Upper lobe of left lung (tissue), 6 donors: Measurements from ENCODE around the gene IFNGR2. TPM values are rescaled to one million over a fixed set of nuclear protein-coding genes. Genes with fewer than 3 reads are reported as not detected.
"Not testable (repeated sequence)": the region's sequence is repeated elsewhere in the genome, so short reads cannot be mapped to it uniquely, and the experiment has no call there.

ENCODE experiments used
- ATAC-seq, 2 donors: fragments of 200-7000 bp; cut with Tn5 transposase; one replicate each; pipeline ENCODE4 v1.9.1; 2022; ENCODE audit warnings: mild to moderate bottlenecking in 2 of 2, moderate library complexity in 2 of 2; ENCODE audit not compliant: low FRiP score in 2 of 2
- DNase-seq, 2 donors: peaks; one replicate each; pipeline ENCODE4 v3.0.0-alpha.2; 2019 to 2020
- H3K27ac ChIP-seq, 4 donors: fragments of 200-600 bp; sonication (generic); one replicate each; pipeline ENCODE4 v1.5.1; 2016 to 2019
- H3K27me3 ChIP-seq, 4 donors: fragments of 200-600 bp; sonication (generic); one replicate each; pipeline ENCODE4 v1.5.1; 2017 to 2019
- H3K36me3 ChIP-seq, 4 donors: fragments of 200-600 bp; sonication (generic); one replicate each; pipeline ENCODE4 v1.5.1; 2016 to 2019
- H3K4me1 ChIP-seq, 4 donors: fragments of 200-600 bp; sonication (generic); one replicate each; pipeline ENCODE4 v1.5.1; 2018 to 2019
- H3K4me3 ChIP-seq, 4 donors: fragments of 200-600 bp; sonication (generic); one replicate each; pipeline ENCODE4 v1.5.1; 2017 to 2019; ENCODE audit warnings: mild to moderate bottlenecking in 2 of 4, moderate library complexity in 1 of 4
- H3K9me3 ChIP-seq, 4 donors: fragments of 200-600 bp; sonication (generic); one replicate each; pipeline ENCODE4 v1.5.1; 2018 to 2019
- CTCF ChIP-seq, 6 experiments: fragments of 450-650 bp in 4 of 6; fragments of 200-600 bp in 2 of 6; sonication (generic) in 2 of 6; IDR thresholded peaks; one replicate each; pipeline ENCODE4 v1.5.1; 2016 to 2019; ENCODE audit warnings: antibody characterized with exemption in 6 of 6
- EP300 ChIP-seq, 4 donors: sonication (generic); formaldehyde crosslinking; IDR thresholded peaks; one replicate each; pipeline ENCODE4 v1.5.1; 2017; ENCODE audit warnings: antibody characterized with exemption in 4 of 4, control low read depth in 2 of 4
- POLR2A ChIP-seq, 4 donors: fragments of 450-650 bp; IDR thresholded peaks; one replicate each; pipeline ENCODE4 v1.5.1; 2016 to 2017; ENCODE audit warnings: antibody characterized with exemption in 4 of 4, mild to moderate bottlenecking in 2 of 4
- POLR2AphosphoS5 ChIP-seq, 2 donors: sonication (generic); formaldehyde crosslinking; IDR thresholded peaks; one replicate each; pipeline ENCODE4 v1.5.1; 2017; ENCODE audit warnings: antibody characterized with exemption in 2 of 2
- WGBS, 2 donors: methylation state at CpG; one replicate each; pipeline ENCODE4 v1.1.5; 2017 to 2018; 5-methylcytosine and 5-hydroxymethylcytosine counted together
- total RNA-seq, 6 donors: library from RNA; depleted of rRNA in 4 of 6; stranded (reverse); fragments of >200 nt in 4 of 6; gene quantifications; one replicate each; pipeline versions ENCODE4 v1.1.0 to v1.2.1, GENCODE V29; 2016 to 2021
- donor health status: DM: no; HTN: no; CAD: no; lungs with moderate emphysema.
- donor health status: DM: no; HTN: yes; CAD: no; lungs with severe emphysema.

The IFNGR2 gene
- total RNA-seq, 6 donors from 2014 or later, result 35.6 to 89.8 (median 62.0) TPM

GRCh38 chr21:33441489-33442477 lies 38.6 kb downstream of the IFNGR2 start:
- peak overlapping the region; percentile 63 to 75 (median 70) for H3K27ac ChIP-seq
- no peak overlapping the region for H3K4me3 ChIP-seq
- H3K4me1 ChIP-seq, result peaks cover 14 to 35% (median 20%) of the 10 kb centered on the region in 4 donors
- WGBS, 2 donors, result 52% methylated on average over 11 of the region's 11 CpGs
- TF ChIP-seq POLR2AphosphoS5 (IDR thresholded peaks at IDR 0.05), result peak; percentile 82 to 87
- TF ChIP-seq EP300 (IDR thresholded peaks at IDR 0.05), result peak in 2 of 4 donors; percentile 72 to 92
- TF ChIP-seq CTCF (IDR thresholded peaks at IDR 0.05), result no peak
- peak in 1 of 2 donors; percentile 70 for DNase-seq
- no peaks in the 10 kb centered on the region for H3K9me3 ChIP-seq
- peaks cover 9 to 38% (median 18%) of the 10 kb centered on the region in 4 donors for H3K36me3 ChIP-seq
- no peaks in the 10 kb centered on the region for H3K27me3 ChIP-seq
- ATAC-seq, result peak; percentile 75 to 82

- Histone ChIP-seq H3K4me1 (peaks cover 14 to 35% (median 20%) of the 10 kb centered on the region in 4 donors), H3K36me3 (peaks cover 0 to 31% (median 4%) of the 10 kb centered on the region in 4 donors), H3K27me3 (no peaks in the 10 kb centered on the region), H3K4me3 (no peak overlapping the region), H3K9me3 (no peaks in the 10 kb centered on the region), H3K27ac (peak overlapping the region; percentile 69 to 75 (median 72))
- DNase-seq, result peak in 1 of 2 donors; percentile 88
- peak in 2 of 4 donors; percentile 27 to 79 for TF ChIP-seq EP300 (IDR thresholded peaks at IDR 0.05)
- TF ChIP-seq POLR2AphosphoS5 (IDR thresholded peaks at IDR 0.05), result peak; percentile 45 to 53
- peak in 2 of 4 donors; percentile 15 to 37 for TF ChIP-seq POLR2A (IDR thresholded peaks at IDR 0.05)
- TF ChIP-seq CTCF (IDR thresholded peaks at IDR 0.05), result peak in 1 of 6 experiments; percentile 28
- WGBS, 2 donors, result 77 to 84% methylated on average over 5 of the region's 5 CpGs
- ATAC-seq, result peak; percentile 60 to 89
Measured at GRCh38 chr21:33443194-33443593, 40.0 kb downstream of the IFNGR2 start.

- DNase-seq (peak in 1 of 2 donors; percentile 80), ATAC-seq (peak; percentile 43 to 82)
- peaks cover 14 to 35% (median 20%) of the 10 kb centered on the region in 4 donors for H3K4me1 ChIP-seq
- H3K27me3 ChIP-seq, result no peaks in the 10 kb centered on the region
- TF ChIP-seq CTCF (IDR thresholded peaks at IDR 0.05) (no peak), POLR2AphosphoS5 (IDR thresholded peaks at IDR 0.05) (no peak), EP300 (IDR thresholded peaks at IDR 0.05) (no peak), POLR2A (IDR thresholded peaks at IDR 0.05) (no peak)
- peak overlapping the region; percentile 39 to 75 (median 68) for H3K27ac ChIP-seq
- H3K4me3 ChIP-seq, result no peak overlapping the region
- peaks cover 0 to 24% (median 0%) of the 10 kb centered on the region in 4 donors for H3K36me3 ChIP-seq
- 30 to 33% methylated on average over 2 of the region's 2 CpGs for whole genome bisulfite sequencing, 2 donors
- H3K9me3 ChIP-seq, result no peaks in the 10 kb centered on the region
Measured at GRCh38 chr21:33444499-33444898, 41.3 kb downstream of the IFNGR2 start.

GRCh38 chr21:33446620-33447019 lies 43.4 kb downstream of the IFNGR2 start:
- H3K9me3 ChIP-seq, DNase-seq, H3K27me3 ChIP-seq, H3K27ac ChIP-seq, H3K4me3 ChIP-seq, ATAC-seq: not testable (repeated sequence)
- Histone ChIP-seq H3K4me1 (peaks cover 11 to 37% (median 17%) of the 10 kb centered on the region in 4 donors), H3K36me3 (peaks cover 0 to 25% (median 0%) of the 10 kb centered on the region in 4 donors)
- WGBS, 2 donors, result 94 to 98% methylated on average over 6 of the region's 6 CpGs

GRCh38 chr21:33449616-33450015 lies 46.4 kb downstream of the IFNGR2 start:
- peaks cover 3 to 16% (median 6%) of the 10 kb centered on the region in 4 donors for H3K4me1 ChIP-seq
- no peak for DNase-seq
- no peak for TF ChIP-seq EP300 (IDR thresholded peaks at IDR 0.05)
- TF ChIP-seq CTCF (IDR thresholded peaks at IDR 0.05), result no peak
- no peak for TF ChIP-seq POLR2A (IDR thresholded peaks at IDR 0.05)
- no peak for TF ChIP-seq POLR2AphosphoS5 (IDR thresholded peaks at IDR 0.05)
- peaks cover 0 to 49% (median 9%) of the 10 kb centered on the region in 4 donors for H3K36me3 ChIP-seq
- no peak for ATAC-seq
- no peak overlapping the region for H3K4me3 ChIP-seq
- H3K27ac ChIP-seq, result no peak overlapping the region
- no peaks in the 10 kb centered on the region for H3K9me3 ChIP-seq
- 93 to 94% methylated on average over 4 of the region's 4 CpGs for WGBS, 2 donors
- H3K27me3 ChIP-seq, result no peaks in the 10 kb centered on the region
